Spinal cord (tissue), 10 donors: ENCODE data around the gene TIMM17B. TPM values are rescaled to one million over a fixed set of nuclear protein-coding genes. Genes with fewer than 3 reads are reported as not detected.

Source experiments
- DNase-seq, 6 donors: peaks; one replicate each; pipeline versions ENCODE4 v3.0.0 to v3.0.0-alpha.2; 2013 to 2015; ENCODE audit warnings: low spot score in 6 of 6, low read depth in 4 of 6
- H3K27ac ChIP-seq: one replicate; pipeline ENCODE4 v1.5.1; 2013; ENCODE audit warnings: low read depth, low read length, control low read depth
- H3K27me3 ChIP-seq: one replicate; pipeline ENCODE4 v1.6.1; 2013; ENCODE audit warnings: low read length; ENCODE audit not compliant: control insufficient read depth, insufficient read depth
- H3K36me3 ChIP-seq: one replicate; pipeline ENCODE4 v1.6.1; 2013; ENCODE audit warnings: low read length; ENCODE audit not compliant: control insufficient read depth, insufficient read depth
- H3K4me1 ChIP-seq: one replicate; pipeline ENCODE4 v1.6.1; 2013; ENCODE audit warnings: low read length; ENCODE audit not compliant: control insufficient read depth, insufficient read depth
- H3K4me3 ChIP-seq: one replicate; pipeline ENCODE4 v1.5.1; 2013; ENCODE audit warnings: low read depth, low read length, control low read depth
- H3K9me3 ChIP-seq: one replicate; pipeline ENCODE4 v1.6.1; 2013; ENCODE audit warnings: low read length; ENCODE audit not compliant: control insufficient read depth, insufficient read depth
- WGBS: methylation state at CpG from one replicate; pipeline ENCODE4 v1.1.5; 2013; ENCODE audit warnings: missing lambda C conversion rate; ENCODE audit not compliant: insufficient coverage; 5-methylcytosine and 5-hydroxymethylcytosine counted together
- polyA plus RNA-seq, 2 donors: library from polyadenylated mRNA; unstranded; fragments of 120-200 nt; gene quantifications; one replicate each; pipeline ENCODE4 v1.2.1, GENCODE V29; 2013; ENCODE audit not compliant: insufficient read length in 2 of 2
- total RNA-seq, 2 donors: library from RNA; depleted of rRNA in 1 of 2; stranded (reverse); fragments of 120-200 nt in 1 of 2; fragments of >200 nt in 1 of 2; gene quantifications; one replicate each; pipeline versions ENCODE4 v1.2.3 to v1.2.4, GENCODE V29; 2013 to 2014
- donor health status: healthy.

The TIMM17B gene
- total and polyA plus RNA-seq, 4 donors: 18.0 to 53.8 (median 45.9) TPM

GRCh38 chrX:48919947-48920717 is 22.6 kb upstream of the TIMM17B start:
- Histone ChIP-seq H3K27me3 (no peaks in the 10 kb centered on the region), H3K36me3 (peaks cover 32% of the 10 kb centered on the region), H3K4me3 (no peak overlapping the region), H3K9me3 (no peaks in the 10 kb centered on the region), H3K4me1 (peaks cover 16% of the 10 kb centered on the region), H3K27ac (peak overlapping the region; percentile 81)
- 53% methylated on average over 8 of the region's 8 CpGs for WGBS
- DNase-seq: peak in 1 of 6 donors; percentile 63

- peak in 1 of 6 donors; percentile 53 for DNase-seq
- H3K27ac ChIP-seq: peak overlapping the region; percentile 81
- H3K36me3 ChIP-seq: peaks cover 29% of the 10 kb centered on the region
- H3K27me3 ChIP-seq: no peaks in the 10 kb centered on the region
- H3K4me1 ChIP-seq: peaks cover 16% of the 10 kb centered on the region
- WGBS: 39% methylated on average over 14 of the region's 15 CpGs
- H3K9me3 ChIP-seq: no peaks in the 10 kb centered on the region
- peak overlapping the region; percentile 64 for H3K4me3 ChIP-seq
Measured at GRCh38 chrX:48919360-48919841, 21.8 kb upstream of the TIMM17B start.

- WGBS: 24% methylated on average over 46 of the region's 55 CpGs
- H3K27me3 ChIP-seq: no peaks in the 10 kb centered on the region
Measured at GRCh38 chrX:48918643-48919340, 21.2 kb upstream of the TIMM17B start, which contains the start of gene PIM2. PIM2 (minus strand) TSS chrX:48919024; CDS start chrX:48918834, 190 bp downstream.

GRCh38 chrX:48918301-48918642 is 20.7 kb upstream of the TIMM17B start:
- WGBS: 23% methylated on average over 18 of the region's 23 CpGs
- H3K27ac ChIP-seq: peak overlapping the region; percentile 81
- peaks cover 25% of the 10 kb centered on the region for H3K36me3 ChIP-seq
- no peaks in the 10 kb centered on the region for H3K27me3 ChIP-seq
- no peaks in the 10 kb centered on the region for H3K9me3 ChIP-seq
- H3K4me1 ChIP-seq: peaks cover 16% of the 10 kb centered on the region
- H3K4me3 ChIP-seq: peak overlapping the region; percentile 64
- no peak for DNase-seq

More at GRCh38 chrX:48918643-48919340, 21.2 kb upstream of the TIMM17B start, which contains the start of gene PIM2:
- peak within 1 kb of the TSS; percentile 64 for H3K4me3 ChIP-seq
- peaks cover 29% of the 10 kb centered on the region for H3K36me3 ChIP-seq
- peak in 5 of 6 donors; percentile 60 to 97 (median 79) for DNase-seq
- peaks cover 16% of the 10 kb centered on the region for H3K4me1 ChIP-seq
- H3K9me3 ChIP-seq: no peaks in the 10 kb centered on the region
- peak within 1 kb of the TSS; percentile 81 for H3K27ac ChIP-seq

- Histone ChIP-seq H3K27me3 (no peaks in the 10 kb centered on the region), H3K36me3 (peaks cover 17% of the 10 kb centered on the region), H3K9me3 (no peaks in the 10 kb centered on the region), H3K4me1 (peaks cover 20% of the 10 kb centered on the region), H3K4me3 (peak overlapping the region; percentile 21), H3K27ac (peak overlapping the region; percentile 62)
- peak in 5 of 6 donors; percentile 59 to 97 (median 77) for DNase-seq
- WGBS: 29% methylated on average over 21 of the region's 27 CpGs
Measured at GRCh38 chrX:48917139-48918001, 19.8 kb upstream of the TIMM17B start.

GRCh38 chrX:48914593-48915493 is 17.3 kb upstream of the TIMM17B start:
- 85% methylated on average over 8 of the region's 13 CpGs for WGBS
- no peak overlapping the region for H3K27ac ChIP-seq
- no peak for DNase-seq
- H3K27me3 ChIP-seq: no peaks in the 10 kb centered on the region
- no peaks in the 10 kb centered on the region for H3K9me3 ChIP-seq
- peaks cover 33% of the 10 kb centered on the region for H3K4me1 ChIP-seq
- H3K36me3 ChIP-seq: peaks cover 12% of the 10 kb centered on the region
- no peak overlapping the region for H3K4me3 ChIP-seq

GRCh38 chrX:48913605-48914366 is 16.2 kb upstream of the TIMM17B start:
- WGBS: 87% methylated on average over 4 of the region's 5 CpGs
- Histone ChIP-seq H3K4me3 (no peak overlapping the region), H3K27me3 (no peaks in the 10 kb centered on the region), H3K27ac (no peak overlapping the region), H3K36me3 (peaks cover 16% of the 10 kb centered on the region), H3K4me1 (peaks cover 29% of the 10 kb centered on the region), H3K9me3 (no peaks in the 10 kb centered on the region)
- no peak for DNase-seq
